Karpas-422 (cell line): ENCODE results near the gene HIVEP1. TPM values are rescaled to one million over a fixed set of nuclear protein-coding genes. Genes with fewer than 3 reads are reported as not detected.

ENCODE experiments used
- DNase-seq: peaks from one replicate; pipeline ENCODE4 v3.0.0-alpha.2; 2015
- H2AFZ ChIP-seq: fragments of 200-600 bp; sonication (generic); 2 replicates; pipeline ENCODE4 v1.6.1; 2014; ENCODE audit warnings: antibody characterized with exemption, low read length, mixed read lengths
- H3K27ac ChIP-seq: fragments of 200-600 bp; sonication (generic); 2 replicates; pipeline ENCODE4 v1.5.1; 2014; ENCODE audit warnings: mild to moderate bottlenecking, low read length, moderate library complexity
- H3K27me3 ChIP-seq: fragments of 200-600 bp; sonication (generic); 2 replicates; pipeline ENCODE4 v1.6.1; 2014; ENCODE audit warnings: low read length, mixed read lengths
- H3K36me3 ChIP-seq: fragments of 200-600 bp; sonication (generic); 2 replicates; pipeline ENCODE4 v1.6.1; 2014; ENCODE audit warnings: low read length, mixed read lengths; ENCODE audit not compliant: insufficient read depth
- H3K4me1 ChIP-seq: fragments of 200-600 bp; sonication (generic); 2 replicates; pipeline ENCODE4 v1.6.1; 2014; ENCODE audit warnings: mild to moderate bottlenecking, low read length, mixed read lengths
- H3K4me2 ChIP-seq: fragments of 200-600 bp; sonication (generic); 2 replicates; pipeline ENCODE4 v1.6.1; 2014; ENCODE audit warnings: low read length, low read depth, mild to moderate bottlenecking; ENCODE audit not compliant: poor library complexity, severe bottlenecking
- H3K4me3 ChIP-seq: fragments of 200-600 bp; sonication (generic); 2 replicates; pipeline ENCODE4 v1.5.1; 2014; ENCODE audit warnings: mild to moderate bottlenecking, antibody characterized with exemption, low read length, mixed read lengths
- H3K79me2 ChIP-seq: fragments of 200-600 bp; sonication (generic); 2 replicates; pipeline ENCODE4 v1.6.1; 2014; ENCODE audit warnings: mild to moderate bottlenecking, low read length, mixed read lengths
- H3K9ac ChIP-seq: fragments of 200-600 bp; sonication (generic); 2 replicates; pipeline ENCODE4 v1.6.0; 2014; ENCODE audit warnings: low read length
- H3K9me2 ChIP-seq: fragments of 200-600 bp; sonication (generic), shearing (Covaris generic); replicated peaks from 2 replicates; pipeline ENCODE4 v1.6.0; 2014; ENCODE audit warnings: mild to moderate bottlenecking, low read length, moderate library complexity; ENCODE audit not compliant: insufficient read depth
- H3K9me3 ChIP-seq: fragments of 300-700, 200-600 bp; sonication (generic); 2 replicates; pipeline ENCODE4 v1.6.1; 2014; ENCODE audit warnings: low read length, mixed read lengths
- H4K20me1 ChIP-seq: fragments of 200-600 bp; sonication (generic); 2 replicates; pipeline ENCODE4 v1.6.1; 2014; ENCODE audit warnings: mild to moderate bottlenecking, antibody characterized with exemption, low read length, low read depth; ENCODE audit not compliant: insufficient read depth
- total RNA-seq: library from RNA; depleted of rRNA; stranded (reverse); fragments of >200 nt; shearing (Covaris generic); gene quantifications from 2 replicates; pipeline ENCODE4 v1.2.3, GENCODE V29; 2014; ENCODE audit warnings: low replicate concordance

Gene HIVEP1
- total RNA-seq, 1 experiment from 2014 or later: 40.8 TPM

DNA sequence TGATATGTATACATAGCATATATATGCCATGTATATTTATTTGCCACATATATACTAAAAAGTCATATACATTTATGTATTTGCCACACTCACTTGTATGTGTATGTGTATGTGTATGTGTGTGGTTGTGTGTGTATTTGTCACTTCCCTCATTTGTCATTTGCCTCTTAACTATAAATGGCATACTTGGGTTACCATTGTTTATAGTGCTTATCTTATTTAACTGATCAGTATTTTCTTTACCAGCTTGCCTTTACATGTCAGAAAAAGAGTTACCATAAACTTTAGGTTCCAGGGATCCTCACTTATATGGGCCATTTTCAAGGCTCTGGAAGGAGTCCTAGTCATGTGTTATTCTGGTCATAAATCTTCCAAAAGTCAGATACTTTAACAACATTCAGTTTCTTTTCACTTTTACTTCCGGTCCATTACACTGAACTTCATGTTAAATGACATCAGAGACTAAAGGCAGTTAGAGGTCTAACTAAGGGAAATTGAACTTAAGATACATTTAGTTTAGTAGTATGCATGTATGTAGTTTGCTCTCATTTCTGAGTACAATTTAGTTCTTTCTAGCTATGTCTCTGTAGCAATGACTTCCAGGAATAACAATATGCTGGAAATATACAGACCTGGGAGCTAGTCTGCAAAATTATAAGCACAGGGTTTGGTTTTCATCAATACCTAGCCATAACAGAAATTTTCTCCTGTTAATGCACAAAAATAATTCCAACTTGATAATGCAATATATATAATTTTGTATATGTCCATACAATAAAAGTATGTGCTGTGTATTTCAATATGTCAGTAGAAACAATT lies 33.7 kb upstream of the HIVEP1 start:
- no peaks in the 10 kb centered on the region for H3K9me2 ChIP-seq
- no peak overlapping the region for H2AFZ ChIP-seq
- H4K20me1 ChIP-seq: no peaks in the 10 kb centered on the region
- no peaks in the 10 kb centered on the region for H3K36me3 ChIP-seq
- H3K27me3 ChIP-seq: no peaks in the 10 kb centered on the region
- H3K4me2 ChIP-seq: no peak overlapping the region
- no peaks in the 10 kb centered on the region for H3K9me3 ChIP-seq
- H3K27ac ChIP-seq: no peak overlapping the region
- H3K4me1 ChIP-seq: no peaks in the 10 kb centered on the region
- H3K79me2 ChIP-seq: no peaks in the 10 kb centered on the region
- H3K4me3 ChIP-seq: no peak overlapping the region
- H3K9ac ChIP-seq: no peak overlapping the region
- DNase-seq: no peak

DNA sequence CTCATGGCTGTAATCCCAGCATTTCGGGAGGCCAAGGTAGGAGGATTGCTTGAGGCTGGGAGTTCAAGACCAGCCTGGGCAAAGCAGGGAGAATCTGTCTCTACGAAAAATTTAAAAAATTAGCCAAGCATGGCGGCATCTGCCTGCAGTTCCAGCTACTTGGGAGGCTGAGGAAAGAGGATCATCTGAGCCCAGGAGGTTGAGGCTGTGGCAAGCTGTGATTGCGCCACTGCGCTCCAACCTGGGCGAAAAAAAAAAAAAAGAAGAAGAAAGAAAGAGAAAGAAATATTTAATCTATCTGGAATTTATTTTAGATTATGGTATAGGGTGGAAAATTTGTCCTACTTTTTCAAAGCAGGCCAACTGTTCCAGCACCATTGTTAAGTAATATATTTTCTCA lies 32.2 kb upstream of the HIVEP1 start:
- Histone ChIP-seq H3K79me2 (no peaks in the 10 kb centered on the region), H3K9me2 (no peaks in the 10 kb centered on the region), H3K27me3 (no peaks in the 10 kb centered on the region), H4K20me1 (no peaks in the 10 kb centered on the region), H3K4me1 (no peaks in the 10 kb centered on the region), H3K36me3 (no peaks in the 10 kb centered on the region), H3K27ac (no peak overlapping the region), H3K9ac (no peak overlapping the region), H2AFZ (no peak overlapping the region), H3K9me3 (no peaks in the 10 kb centered on the region), H3K4me3 (no peak overlapping the region), H3K4me2 (no peak overlapping the region)
- DNase-seq: no peak

DNA sequence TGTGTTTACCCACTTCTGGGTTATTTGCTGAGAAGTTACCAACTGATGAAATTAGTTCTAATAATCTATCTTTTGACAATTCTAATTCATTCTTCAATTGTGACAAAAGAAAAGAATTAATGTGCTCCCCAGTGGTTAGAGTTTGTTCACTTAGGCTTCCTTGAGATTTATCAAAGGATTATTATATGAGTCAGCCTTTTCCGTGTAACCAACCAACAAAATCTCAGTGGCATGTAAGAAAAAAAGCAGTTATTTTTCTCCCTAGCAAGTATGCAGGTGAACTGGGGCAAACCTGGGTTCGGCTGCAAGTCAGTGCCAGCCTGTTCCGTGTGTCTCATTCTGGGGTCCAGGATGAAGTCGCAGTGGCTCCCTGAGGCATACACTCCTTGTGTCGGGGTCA lies 28.8 kb upstream of the HIVEP1 start:
- H4K20me1 ChIP-seq: no peaks in the 10 kb centered on the region
- no peak overlapping the region for H2AFZ ChIP-seq

DNA sequence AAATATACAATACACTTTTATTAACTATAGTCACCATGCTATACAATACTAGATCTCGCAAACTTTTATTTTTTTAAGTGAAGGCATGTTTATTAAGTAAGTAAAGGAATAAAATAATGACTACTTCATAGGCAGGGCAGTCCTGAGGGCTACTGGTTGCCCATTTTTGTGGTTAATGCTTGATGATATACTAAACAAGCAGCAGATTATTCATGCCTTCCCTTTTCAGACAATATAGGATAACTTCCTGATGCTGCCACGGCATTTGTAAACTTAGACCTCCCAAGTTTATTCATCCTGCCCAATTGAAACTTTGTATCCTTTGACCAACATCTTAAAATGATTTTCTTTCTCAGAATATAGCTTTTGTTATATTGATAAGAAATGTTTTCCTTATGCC lies 24.7 kb upstream of the HIVEP1 start:
- Histone ChIP-seq H3K9ac (no peak overlapping the region), H3K27ac (no peak overlapping the region), H3K4me2 (no peak overlapping the region), H3K9me3 (no peaks in the 10 kb centered on the region), H4K20me1 (no peaks in the 10 kb centered on the region), H2AFZ (no peak overlapping the region), H3K79me2 (no peaks in the 10 kb centered on the region), H3K4me1 (no peaks in the 10 kb centered on the region), H3K27me3 (no peaks in the 10 kb centered on the region), H3K9me2 (no peaks in the 10 kb centered on the region), H3K4me3 (no peak overlapping the region), H3K36me3 (no peaks in the 10 kb centered on the region)
- DNase-seq: no peak

More for the DNA sequence above, 28.8 kb upstream of the HIVEP1 start:
- Histone ChIP-seq H3K4me2 (no peak overlapping the region), H3K27ac (no peak overlapping the region), H3K36me3 (no peaks in the 10 kb centered on the region), H3K4me1 (no peaks in the 10 kb centered on the region), H3K9me3 (no peaks in the 10 kb centered on the region), H3K4me3 (no peak overlapping the region), H3K9me2 (no peaks in the 10 kb centered on the region), H3K79me2 (no peaks in the 10 kb centered on the region), H3K9ac (no peak overlapping the region), H3K27me3 (no peaks in the 10 kb centered on the region)
- no peak for DNase-seq

DNA sequence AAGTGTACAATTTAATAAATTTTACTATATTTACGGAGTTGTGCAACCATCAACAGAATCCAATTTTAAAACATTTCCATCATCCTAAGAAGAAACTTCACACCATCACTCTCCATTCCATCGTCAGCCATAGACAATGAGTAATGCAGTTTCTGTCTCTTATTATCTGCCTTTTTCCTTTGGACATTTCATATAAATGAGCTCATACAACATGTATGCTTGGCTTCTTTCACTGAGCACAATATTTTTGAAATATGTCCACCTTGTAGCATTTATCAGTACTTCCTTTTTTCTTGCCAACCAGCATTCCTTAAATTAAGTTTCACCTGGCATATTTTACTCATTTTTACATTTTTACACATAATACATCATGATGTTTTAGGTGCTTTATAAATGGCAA lies 22.7 kb upstream of the HIVEP1 start:
- Histone ChIP-seq H3K4me1 (no peaks in the 10 kb centered on the region), H3K9ac (no peak overlapping the region), H2AFZ (no peak overlapping the region), H3K4me2 (no peak overlapping the region), H3K4me3 (no peak overlapping the region), H3K27me3 (no peaks in the 10 kb centered on the region), H4K20me1 (no peaks in the 10 kb centered on the region), H3K9me3 (no peaks in the 10 kb centered on the region), H3K36me3 (no peaks in the 10 kb centered on the region), H3K9me2 (no peaks in the 10 kb centered on the region), H3K27ac (no peak overlapping the region), H3K79me2 (no peaks in the 10 kb centered on the region)
- DNase-seq: no peak

DNA sequence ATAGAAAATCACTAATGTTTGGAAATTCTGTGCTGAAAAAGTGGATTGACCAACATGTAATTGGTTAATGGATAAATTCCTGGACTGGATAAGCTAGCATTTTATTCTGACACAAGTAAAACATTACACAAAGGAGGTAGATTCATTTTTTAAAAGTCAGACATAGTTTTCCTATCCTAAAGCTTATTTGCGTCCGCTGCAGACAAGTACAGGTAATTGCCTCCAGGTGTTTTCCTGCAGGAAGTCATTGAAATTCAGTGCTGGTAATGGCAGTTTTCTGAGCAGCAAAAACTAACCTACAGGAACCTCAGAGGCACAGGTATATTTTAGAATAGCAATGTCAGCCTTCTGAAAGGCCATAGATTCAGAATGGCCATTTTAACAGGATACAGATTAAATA lies 20.0 kb upstream of the HIVEP1 start:
- no peaks in the 10 kb centered on the region for H3K9me3 ChIP-seq
- no peaks in the 10 kb centered on the region for H3K4me1 ChIP-seq
- H3K79me2 ChIP-seq: no peaks in the 10 kb centered on the region
- no peak overlapping the region for H3K9ac ChIP-seq
- H4K20me1 ChIP-seq: no peaks in the 10 kb centered on the region
- H3K27ac ChIP-seq: no peak overlapping the region
- no peak for DNase-seq
- H3K4me2 ChIP-seq: no peak overlapping the region
- H3K27me3 ChIP-seq: no peaks in the 10 kb centered on the region
- H2AFZ ChIP-seq: no peak overlapping the region
- no peak overlapping the region for H3K4me3 ChIP-seq
- no peaks in the 10 kb centered on the region for H3K9me2 ChIP-seq
- H3K36me3 ChIP-seq: no peaks in the 10 kb centered on the region

DNA sequence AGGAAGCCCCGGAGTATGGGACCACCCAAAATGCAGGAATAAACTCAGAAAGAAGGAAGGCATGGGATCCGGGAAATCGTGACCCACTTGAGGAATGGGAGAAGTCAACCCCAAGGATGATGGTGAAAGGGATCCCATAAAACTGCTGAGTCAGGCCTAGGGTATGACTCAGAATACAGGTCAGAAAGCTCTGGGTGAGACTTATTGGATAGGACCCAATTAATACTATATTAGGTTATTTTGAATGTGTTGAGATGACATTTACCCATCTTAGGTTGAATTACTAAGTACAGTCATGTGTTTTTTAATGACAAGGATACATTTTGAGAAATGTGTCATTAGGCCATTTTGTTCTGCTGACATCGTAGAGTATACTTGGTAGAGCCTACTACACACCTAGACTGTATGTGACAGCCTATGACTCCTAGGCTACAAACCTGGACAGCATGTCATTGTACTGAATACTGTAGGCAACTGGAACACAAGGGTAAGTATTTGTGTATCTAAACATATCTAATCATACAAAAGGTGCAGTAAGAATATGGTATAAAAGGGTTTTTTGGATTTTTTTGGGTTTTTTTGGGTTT lies 17.1 kb upstream of the HIVEP1 start:
- H3K9ac ChIP-seq: no peak overlapping the region
- no peak overlapping the region for H3K4me2 ChIP-seq
- DNase-seq: no peak
- no peak overlapping the region for H2AFZ ChIP-seq
- no peaks in the 10 kb centered on the region for H3K79me2 ChIP-seq
- no peaks in the 10 kb centered on the region for H3K9me2 ChIP-seq
- H3K27ac ChIP-seq: no peak overlapping the region
- no peaks in the 10 kb centered on the region for H3K36me3 ChIP-seq
- H3K4me1 ChIP-seq: no peaks in the 10 kb centered on the region
- no peaks in the 10 kb centered on the region for H3K9me3 ChIP-seq
- no peak overlapping the region for H3K4me3 ChIP-seq
- H3K27me3 ChIP-seq: no peaks in the 10 kb centered on the region
- no peaks in the 10 kb centered on the region for H4K20me1 ChIP-seq

DNA sequence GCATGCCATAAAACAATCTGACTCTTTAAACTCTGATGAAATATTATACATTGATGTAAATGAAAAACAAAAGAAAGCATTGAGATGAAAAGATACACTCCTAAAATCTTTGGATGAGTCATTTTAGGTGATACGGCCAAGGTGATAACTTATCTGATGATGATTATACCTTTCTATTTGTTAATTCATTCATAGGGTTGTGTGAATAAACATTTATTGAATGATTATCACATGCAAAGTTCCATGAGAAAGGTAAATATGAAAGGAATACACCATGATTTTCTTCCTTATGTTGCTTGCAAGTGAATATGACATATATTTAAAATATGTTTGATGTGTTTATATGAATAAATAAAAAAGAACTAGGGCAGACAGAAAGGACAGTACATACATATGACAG lies 15.4 kb upstream of the HIVEP1 start:
- Histone ChIP-seq H3K36me3 (no peaks in the 10 kb centered on the region), H2AFZ (no peak overlapping the region), H4K20me1 (no peaks in the 10 kb centered on the region), H3K4me3 (no peak overlapping the region), H3K9me2 (no peaks in the 10 kb centered on the region), H3K9me3 (no peaks in the 10 kb centered on the region), H3K4me2 (no peak overlapping the region), H3K9ac (no peak overlapping the region), H3K79me2 (no peaks in the 10 kb centered on the region), H3K27ac (no peak overlapping the region), H3K4me1 (no peaks in the 10 kb centered on the region), H3K27me3 (no peaks in the 10 kb centered on the region)
- DNase-seq: no peak
